ENCODE measurements around the gene KLHL24.

DNA sequence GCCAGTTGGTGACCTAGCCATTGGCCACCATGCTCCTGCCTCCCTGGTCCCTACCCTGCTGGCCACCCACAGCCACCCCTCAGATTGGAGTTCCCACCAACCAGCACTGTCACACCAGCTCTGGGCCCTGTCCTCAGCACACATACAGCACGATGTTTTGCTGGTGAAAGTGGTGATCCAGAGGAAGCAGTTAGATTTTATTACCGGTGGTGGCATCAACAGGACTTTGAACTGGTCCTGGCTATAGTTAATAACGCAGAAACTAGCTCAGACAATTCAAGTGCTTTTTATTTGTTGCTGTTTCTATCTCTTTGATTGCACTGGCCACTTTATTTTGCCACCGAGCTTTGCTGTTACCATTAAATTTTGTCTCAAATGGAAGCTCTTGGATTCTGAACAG, 16.4 kb upstream of the KLHL24 start:
- TF ChIP-seq, protein P1, sequence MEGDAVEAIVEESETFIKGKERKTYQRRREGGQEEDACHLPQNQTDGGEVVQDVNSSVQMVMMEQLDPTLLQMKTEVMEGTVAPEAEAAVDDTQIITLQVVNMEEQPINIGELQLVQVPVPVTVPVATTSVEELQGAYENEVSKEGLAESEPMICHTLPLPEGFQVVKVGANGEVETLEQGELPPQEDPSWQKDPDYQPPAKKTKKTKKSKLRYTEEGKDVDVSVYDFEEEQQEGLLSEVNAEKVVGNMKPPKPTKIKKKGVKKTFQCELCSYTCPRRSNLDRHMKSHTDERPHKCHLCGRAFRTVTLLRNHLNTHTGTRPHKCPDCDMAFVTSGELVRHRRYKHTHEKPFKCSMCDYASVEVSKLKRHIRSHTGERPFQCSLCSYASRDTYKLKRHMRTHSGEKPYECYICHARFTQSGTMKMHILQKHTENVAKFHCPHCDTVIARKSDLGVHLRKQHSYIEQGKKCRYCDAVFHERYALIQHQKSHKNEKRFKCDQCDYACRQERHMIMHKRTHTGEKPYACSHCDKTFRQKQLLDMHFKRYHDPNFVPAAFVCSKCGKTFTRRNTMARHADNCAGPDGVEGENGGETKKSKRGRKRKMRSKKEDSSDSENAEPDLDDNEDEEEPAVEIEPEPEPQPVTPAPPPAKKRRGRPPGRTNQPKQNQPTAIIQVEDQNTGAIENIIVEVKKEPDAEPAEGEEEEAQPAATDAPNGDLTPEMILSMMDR (conservative IDR thresholded peaks at IDR 0.05; ENCODE audit: low read depth in 2 of 2), result no peak
- TF ChIP-seq STAT1 (IDR thresholded peaks at IDR 0.05; ENCODE audit: unreplicated experiment), result no peak
- no peak for TF ChIP-seq REST (IDR thresholded peaks at IDR 0.05; ENCODE audit: unreplicated experiment)
- TF ChIP-seq EZH2phosphoT487 (IDR thresholded peaks at IDR 0.05; ENCODE audit: unreplicated experiment), result no peak
- no peak for TF ChIP-seq POLR2AphosphoS5 (IDR thresholded peaks at IDR 0.05; ENCODE audit: low read depth)
